LHCN-M2 (cell line): ENCODE results near the gene TWNK. TPM values are rescaled to one million over a fixed set of nuclear protein-coding genes. Genes with fewer than 3 reads are reported as not detected.
A peak's percentile ranks its signal among the peaks of the same experiment; 100 is the strongest.

Experiments
- DNase-seq: peaks from one replicate; pipeline ENCODE4 v3.0.0-alpha.2; 2012; ENCODE audit warnings: low read depth
- total RNA-seq: library from RNA; depleted of rRNA; stranded (reverse); fragments of >200 nt; gene quantifications from 2 replicates; pipeline ENCODE4 v1.2.3, GENCODE V29; 2014

Gene TWNK
- total RNA-seq, 1 experiment from 2014 or later = 9.1 TPM

DNA sequence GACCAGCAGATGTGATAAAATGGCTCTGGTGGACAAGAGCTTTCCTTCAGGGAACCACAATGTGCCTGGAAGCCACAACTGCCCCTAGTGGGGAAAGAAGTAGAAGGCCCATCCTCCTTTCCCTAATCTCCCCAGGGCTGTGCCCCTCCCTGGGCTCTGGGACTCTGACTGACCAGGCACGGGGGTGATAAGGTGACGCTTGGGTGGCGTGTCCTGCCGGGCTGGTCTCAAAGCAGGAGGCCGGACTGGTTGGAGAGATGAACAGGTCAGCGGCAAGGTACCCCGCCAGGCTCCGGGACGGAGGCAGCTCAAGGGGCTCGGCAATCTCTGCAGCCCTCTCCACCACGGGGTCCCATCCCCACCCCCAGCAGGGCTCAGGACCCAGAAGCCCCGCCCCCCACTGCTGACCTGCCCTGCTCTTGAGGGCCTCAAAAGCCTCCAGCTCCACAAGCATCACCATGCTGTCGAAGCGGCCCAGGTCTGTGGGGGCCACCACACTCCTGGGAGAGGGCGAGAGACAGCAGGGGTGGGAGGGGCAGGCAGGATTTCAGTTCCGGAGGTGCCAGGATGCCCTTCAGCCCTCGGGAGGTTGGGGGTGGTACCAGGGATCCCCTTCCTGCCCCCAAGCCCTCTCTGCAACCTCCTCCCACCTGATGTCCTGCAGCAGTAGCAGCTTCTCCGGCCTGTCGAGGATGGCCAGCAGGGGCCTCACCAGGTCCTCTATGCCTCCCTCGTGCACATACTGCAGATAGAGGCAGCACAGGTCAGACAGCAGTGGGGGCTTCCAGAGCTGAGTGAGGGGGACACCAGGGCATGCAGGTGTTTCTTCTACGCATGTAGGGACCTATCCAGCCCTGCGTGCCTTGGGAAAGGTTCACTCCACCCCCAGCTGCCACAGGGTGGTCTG, 24.4 kb downstream of the TWNK start:
- DNase-seq = no peak

DNA sequence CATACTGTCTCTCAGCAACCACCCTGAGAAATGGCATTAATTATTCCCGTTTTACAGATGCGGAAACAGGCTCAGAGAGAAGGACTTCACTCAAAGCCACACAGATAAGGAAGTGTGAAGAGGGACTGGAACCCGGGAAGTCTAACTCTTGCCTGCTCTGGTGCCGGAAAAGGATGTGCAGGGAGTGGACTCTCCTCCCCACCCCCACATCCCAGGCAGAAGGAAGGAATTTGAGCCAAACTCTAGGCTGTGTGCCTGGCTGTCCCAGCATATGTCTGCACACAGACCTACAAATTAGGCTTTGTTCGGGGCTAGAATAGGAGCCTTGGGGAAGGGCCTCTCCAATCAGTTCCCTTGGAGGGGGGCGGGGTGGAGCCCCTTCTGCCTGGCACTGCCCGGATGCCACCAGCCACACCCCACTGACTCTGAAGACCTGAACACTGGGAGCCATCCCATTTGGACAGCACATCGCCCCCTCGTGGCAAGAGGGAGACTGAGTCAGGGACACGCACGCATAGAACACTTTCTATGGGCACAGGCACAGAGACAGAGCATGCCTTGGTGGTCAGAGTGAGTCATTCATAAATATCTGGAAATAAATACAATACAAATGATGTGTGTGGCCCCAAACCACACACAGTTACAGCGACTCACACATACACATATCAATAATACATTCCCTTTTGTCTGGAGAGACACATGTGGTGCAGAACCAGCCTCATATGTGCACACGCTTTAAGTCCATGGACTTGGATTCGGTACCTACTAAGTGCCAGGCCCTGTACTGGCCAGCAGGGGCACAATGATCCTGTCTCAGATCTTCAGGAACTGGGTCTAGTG, 25.4 kb downstream of the TWNK start:
- DNase-seq = peak; percentile 97

DNA sequence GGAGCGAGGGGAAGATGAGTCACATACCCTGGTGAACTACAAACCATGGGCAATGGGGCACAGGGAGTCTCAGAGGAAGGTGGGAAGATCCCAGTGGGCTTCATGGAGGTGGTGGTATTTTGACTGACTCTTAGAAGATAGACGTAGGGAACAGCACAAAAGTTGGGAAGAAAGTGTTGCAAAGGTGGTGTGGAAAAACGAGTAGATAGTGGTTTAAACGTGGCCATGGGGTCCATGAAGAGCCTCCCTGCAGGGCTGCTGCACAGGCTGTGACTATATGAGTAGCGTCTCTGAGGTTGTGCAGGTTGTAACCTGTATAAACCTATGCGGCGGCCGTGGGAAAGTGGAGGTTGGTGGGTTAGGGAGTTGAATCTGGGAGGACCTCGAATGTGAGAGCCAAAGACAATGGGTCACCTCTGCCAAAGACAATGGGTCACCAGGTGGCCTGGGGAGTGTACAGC, 26.1 kb downstream of the TWNK start:
- no peak for DNase-seq

DNA sequence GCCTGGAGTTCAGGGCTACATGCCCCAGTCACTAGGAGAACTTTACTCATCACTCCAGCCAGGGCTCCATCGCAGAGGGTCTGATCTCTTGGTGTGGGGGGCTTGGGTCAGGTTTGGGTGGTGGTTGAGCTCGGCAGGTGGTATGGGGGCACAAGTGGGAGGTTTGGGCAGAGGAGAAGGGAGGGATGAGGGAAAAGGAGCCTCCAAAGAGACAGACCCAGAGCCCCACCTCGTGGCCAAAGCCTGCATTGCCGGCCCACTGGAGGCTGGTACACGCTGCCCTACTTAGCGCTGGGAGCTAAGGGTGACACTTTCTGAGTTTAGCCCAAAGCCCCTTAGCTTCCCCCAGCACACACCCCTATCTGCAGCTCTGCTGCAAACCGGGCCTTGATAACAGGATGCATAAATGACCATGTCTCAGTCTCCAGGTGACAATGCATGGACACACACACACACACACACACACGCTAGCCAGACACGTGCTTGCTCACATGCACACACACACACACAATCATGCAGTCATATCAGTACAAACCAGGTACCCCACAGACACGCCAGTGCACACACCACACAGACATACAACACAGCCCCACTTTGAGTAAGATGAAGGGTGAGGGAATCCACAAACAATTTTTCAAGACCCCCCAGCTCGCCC, 27.0 kb downstream of the TWNK start:
- peak; percentile 66 for DNase-seq

DNA sequence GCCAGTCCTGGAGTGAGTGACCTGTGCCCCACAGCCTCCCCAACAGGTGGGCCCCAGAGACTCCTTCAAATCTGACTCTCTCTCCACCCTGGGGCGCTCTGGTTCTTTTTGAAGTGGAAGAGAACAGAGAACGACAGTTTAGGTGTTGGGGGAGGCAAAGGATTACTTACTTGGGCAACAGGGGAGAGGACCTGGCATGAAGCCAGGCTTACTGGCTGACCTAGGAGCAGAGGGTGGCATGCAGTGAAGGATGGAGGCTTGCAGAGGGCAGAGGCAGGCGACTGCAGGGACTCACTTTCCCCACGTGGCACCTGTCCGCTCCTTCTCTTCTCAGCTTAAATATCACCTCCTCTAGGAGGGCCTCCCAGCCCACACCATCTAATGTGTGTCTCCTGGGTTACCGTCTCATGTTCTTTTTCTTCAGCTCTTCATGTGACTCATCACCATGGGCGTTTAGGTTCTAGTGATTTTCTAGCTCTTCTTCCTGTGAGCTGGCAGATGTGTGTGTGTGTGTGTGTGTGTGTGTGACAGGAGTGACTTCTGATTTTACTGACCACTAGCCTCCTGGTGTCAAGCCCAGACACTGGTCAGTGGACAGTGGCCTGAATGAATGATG, 27.7 kb downstream of the TWNK start:
- DNase-seq = peak; percentile 99

DNA sequence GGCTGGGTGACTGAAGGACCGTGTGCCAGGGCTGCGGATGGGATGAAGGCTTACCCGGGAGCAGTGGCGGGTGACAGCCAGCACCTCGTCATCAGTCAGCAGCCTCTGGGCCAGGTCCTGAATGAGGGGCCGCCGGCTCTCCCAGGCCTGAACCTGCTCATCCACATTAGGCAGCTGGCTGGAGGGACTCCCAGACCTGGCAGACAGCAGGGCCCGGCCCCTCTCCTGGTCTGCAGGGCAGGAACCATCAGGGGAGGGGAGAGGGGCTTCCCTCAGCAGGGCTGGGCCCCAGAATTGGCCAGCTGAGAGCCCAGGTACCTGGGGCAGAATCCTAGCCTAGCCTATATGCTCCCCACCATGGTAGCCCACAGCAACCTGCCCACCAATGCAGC, 28.2 kb downstream of the TWNK start:
- DNase-seq = no peak

DNA sequence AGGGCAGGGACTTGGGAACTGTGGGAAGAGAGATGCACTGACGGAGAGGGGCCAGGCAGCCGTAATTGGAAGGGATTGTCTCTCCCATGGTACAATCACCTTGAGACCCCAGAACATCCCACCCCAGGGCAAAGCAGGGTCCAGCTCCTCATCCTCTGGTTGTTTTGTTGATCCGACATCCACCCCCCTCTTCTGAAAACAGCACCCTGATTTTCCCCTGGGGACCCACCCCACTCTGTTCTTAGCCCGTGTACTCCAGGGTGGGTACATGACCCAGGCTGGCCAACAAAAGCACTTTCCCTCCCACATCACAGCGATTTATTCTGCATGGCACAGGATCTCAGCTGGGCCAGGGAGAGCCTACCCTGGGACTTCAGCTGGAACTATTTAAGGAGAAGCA, 29.5 kb downstream of the TWNK start:
- DNase-seq = no peak

DNA sequence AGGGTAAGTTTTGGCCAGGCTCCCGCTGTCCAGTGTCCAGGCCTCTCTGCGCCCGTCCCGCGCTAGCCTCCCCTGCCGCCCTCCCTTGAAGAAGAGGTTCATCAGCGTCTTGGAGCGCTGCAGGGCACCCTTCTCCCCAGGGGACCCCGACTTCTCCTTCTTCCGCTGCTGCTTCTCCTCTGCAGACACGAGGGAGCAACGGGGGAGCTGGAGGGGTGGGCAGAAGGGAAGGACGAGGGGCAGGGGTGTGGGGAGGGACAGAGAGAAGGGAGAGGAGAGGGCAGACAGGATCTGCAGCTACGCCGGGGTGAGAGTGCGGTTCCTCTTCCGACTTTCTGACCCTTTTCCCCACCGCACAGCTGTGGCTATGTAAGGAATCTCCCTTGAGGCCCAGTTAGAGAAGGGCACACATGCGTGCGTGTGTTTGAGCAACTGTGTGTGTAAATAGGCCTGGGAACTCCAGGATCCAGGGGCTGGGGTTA, 30.8 kb downstream of the TWNK start:
- no peak for DNase-seq

DNA sequence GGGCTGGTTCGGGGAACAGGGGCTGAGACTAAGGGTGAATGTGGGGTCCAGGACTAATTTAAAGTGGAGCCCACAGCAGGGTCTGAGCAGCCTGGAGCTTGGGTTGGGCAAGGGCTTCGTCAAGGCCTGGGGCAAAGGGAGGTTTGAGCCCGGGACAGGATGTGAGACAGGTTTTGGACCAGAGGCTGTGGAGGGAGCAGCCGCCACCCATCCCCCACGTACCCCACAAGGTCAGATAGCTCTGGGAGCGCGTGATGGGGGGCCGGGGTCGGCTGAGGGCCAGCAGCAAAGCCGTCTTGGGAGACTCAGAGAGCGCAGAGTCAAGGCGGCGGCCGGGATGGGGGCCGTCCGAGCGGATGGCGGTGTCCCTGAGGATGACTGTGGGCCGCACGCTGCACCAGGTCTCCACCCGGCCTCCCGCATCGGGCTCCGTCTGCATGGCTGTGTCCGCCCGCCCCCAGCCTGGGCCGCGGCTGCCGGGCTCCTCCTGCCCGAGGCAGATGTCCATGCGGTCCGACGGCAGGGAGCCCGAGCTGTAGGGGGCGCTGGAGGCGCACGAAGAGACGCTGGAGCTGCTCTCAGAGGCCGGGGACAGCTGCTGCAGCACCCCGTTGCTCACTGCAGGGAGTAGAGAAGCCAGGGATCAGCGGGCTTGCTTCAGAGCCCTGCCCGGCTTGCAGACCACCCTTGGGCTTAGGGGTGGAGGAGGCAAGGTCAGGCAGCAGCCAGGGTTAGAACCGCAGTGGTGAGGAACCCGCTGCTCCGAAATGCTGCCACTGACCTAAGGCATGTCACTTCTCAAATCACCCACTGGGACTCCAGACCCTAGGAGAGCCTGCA, 31.5 kb downstream of the TWNK start:
- DNase-seq = peak; percentile 86

DNA sequence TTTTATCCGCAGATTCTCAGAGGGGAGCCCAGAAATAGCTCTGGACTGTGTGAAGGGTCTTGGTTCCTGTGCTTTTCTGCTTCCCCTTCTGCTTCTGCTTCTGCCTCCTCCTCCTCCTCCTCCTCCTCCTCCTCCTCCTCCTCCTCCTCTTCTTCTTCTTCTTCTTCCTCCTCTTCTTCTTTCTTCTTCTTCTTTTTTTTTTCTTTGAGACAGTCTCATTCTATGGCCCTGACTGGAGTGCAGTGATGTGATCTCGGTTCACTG, 32.0 kb downstream of the TWNK start:
- no peak for DNase-seq

DNA sequence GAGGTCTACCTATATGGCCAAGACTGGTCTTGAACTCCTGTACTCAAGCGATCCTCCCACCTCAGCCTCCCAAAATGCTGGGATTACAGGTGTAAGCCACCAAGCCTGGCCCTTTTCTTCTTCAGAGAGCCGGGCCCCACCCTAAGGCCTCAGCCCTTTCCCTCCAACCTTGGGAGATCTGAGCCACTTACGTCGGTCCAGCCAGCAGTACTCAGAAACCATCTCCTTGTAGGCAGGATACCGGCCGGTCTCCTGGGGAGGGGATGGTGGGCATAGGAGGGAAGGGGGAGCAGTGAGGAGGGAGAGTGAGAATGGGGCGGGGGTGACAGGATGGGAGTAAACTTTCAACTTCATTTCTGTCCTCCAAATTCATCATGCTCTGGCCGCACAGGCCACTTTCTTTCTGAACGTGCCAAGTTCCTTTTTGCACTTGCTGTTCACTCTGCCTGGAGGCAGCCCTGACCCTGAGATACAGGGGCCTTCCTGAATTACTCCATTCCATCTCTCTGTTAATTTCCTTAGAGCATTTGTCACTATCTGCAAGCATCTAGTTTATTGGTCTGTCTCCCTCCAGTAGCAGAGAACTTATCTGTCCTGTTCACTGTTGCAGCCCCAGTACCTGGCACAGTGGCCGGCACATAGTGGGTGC, 33.2 kb downstream of the TWNK start:
- DNase-seq = no peak

DNA sequence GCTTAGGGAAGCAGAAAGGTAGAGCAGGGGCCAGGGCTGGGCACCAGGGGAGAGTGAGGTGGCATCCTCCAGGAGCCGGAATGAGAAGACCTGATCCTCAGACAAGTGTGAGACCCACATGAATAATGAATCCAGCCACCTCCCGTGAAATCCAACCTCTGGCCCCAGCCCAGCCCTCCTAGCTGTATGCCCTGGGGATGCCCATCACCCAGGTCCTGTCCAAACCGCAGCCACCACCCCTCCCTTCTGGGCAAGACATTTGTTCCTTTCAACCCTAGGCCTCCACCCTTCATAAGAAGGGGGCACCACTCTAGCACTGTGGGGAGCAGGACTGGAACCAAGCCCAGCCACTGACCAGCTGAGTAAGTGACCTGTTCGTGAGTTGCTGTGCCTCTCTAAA, 33.9 kb downstream of the TWNK start:
- DNase-seq = no peak

DNA sequence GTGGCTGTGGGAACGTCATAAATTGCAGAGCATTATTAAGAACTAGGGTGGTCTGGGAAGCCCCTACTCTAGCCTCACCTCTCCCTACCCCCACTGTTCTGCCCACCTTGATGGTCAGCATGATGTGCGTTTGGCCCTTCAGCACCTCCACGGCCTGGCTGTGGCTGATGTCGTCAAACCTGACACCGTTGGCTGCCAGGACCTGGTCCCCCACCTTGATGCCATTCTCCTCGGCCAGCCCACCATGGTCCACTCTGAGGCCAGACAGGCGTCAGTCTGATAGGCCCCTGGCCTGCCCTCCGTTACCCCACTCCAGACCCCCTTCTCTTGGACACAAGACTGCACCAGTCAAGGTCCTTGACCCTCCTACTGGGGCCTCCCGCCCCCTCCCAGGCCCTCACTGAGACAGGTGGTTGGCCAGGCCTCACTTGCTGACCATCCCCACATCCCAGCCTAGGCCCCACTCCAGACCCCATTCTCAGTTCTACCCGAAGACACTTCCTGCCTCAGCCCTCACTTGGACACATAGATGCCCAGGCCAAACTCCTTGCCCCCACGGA, 34.4 kb downstream of the TWNK start:
- no peak for DNase-seq

DNA sequence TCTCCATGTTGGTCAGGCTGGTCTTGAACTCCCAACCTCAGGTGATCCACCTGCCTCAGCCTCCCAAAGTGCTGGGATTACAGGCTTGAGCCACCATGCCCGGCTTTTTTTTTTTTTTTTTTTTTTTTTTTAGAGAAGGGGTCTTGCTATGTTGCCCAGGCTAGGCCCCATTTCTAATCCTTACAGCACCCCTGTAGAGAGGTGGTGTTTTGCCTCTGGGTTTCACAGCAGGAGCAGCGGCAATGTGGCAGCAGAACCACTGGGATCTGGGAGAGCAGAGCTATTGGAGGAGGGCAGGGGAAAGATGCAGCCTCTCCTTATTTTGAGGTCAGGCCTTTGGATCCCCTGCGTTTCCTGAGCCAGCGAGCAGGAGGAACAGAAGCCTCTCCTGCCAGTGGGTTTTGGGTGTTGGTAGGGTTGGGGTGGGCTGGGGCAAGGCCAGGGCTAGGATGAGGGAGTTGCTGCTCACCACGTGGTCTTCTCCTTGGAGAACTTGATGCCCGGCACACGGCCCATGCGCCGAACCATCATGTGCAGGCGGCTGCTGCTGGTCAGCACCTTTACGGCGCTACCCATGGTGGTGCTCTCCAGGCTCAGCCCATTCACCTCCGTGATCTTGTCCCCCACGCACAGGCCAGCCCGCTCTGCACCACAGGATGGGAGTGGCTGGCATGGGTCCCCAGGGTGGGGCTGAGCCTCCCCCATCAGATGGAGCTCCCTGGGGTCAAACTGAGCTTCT, 35.8 kb downstream of the TWNK start:
- DNase-seq = no peak

DNA sequence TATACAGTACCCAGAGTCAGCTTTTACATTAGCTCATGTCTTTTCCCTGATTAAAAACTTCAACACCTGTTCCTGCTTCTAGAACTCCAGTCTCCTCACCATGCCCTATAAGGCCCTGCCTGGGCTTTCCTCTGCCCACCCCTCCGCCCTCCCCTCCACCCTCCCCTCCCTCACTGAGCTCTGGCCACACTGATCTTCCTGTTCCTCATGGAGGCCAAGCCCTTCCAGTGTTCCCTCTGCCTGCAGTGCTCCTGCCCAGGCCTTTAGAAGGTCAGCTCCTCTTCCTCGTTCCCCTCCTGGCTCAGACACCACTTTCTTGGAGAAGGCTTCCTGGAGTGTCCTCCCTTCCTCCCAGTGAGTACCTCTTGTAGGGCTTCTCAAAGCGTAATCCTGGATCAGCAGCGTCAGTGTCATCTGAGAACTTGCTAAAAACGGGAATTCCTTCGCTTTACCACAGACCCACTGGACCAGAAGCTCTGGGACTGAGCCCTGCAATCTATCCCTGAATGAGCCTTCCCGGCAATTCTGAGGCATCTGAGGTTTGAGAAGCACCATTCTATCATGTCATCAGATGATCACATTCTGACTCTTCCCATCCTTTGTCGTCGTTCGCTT, 39.9 kb downstream of the TWNK start:
- no peak for DNase-seq

DNA sequence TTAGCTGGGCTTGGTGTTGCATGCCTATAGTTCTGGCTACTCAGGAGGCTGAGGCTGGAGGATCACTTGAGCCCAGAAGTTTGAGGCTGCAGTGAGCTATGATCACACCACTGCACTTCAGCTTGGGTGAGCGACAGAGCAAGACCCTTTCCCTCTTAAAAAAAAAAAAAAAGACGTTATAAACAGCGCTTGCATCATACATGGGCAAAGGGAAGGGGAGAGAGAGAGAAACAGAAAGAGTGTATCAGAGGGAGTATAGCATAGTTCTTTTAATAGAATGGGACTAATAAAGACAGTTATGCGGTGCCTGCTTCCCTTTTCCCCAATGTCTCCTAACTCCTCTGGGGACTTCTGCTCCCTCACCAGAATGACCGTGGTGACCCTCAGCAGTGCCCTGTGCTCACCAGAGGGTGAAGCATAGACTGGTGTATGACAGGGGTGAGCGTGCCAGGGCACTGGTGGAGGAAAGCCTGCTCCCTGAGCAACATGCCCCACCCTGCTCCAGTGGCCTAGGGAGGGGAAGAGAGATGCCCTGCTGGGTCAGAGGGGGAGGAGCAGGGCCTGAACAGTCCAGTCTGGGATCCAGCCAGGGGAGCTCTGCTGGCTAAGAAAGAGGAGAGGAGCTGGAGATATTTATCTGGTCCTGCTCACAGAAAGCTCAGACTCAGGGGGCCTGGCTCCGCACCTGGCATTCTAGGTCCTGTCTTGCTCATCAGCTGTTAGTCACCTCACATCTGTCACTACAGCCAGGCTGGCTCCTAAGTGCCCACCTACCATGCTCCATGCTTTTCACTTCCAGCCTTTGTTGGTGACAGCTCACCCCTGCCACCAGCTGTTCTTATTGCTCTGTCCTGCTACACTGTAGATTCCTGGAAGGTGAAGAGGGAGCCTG, 41.3 kb downstream of the TWNK start:
- DNase-seq = peak; percentile 64

DNA sequence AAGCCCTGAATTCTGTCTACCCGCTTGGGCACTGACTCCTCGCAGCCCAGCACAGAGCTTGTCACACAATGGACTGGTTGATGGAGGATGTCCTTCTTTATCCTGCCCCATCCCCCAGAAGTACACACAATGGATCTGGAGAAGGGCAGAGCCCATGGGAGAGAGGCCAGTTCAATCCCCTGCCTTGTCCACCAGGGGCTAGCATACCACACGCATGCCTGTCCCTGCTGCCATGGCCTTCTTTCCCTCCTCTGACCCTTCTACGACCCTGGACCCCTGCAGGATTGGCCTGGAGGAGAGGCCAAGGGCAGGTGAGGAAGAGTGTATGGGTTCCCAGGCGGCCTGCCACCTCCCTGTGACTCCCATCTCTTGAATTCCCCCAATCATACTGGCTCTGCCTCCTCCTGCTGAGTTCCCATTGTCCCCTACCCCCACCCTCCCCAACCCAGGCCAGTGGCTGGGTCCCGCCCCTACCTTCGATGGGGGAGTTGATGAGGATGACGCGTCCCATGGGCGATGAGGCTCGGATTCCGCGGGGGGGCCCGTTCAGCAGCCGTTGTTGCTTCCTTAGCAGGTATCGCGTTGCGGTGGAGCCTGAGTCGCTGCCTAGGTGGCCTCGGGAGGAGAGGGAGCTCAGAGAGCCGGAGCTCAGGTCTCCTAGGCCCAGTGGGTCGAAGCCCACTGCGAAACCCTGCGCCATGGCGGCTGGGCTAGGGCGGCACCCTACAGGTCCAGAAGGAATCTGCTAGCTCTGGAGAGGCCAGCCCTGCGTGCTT, 42.4 kb downstream of the TWNK start:
- DNase-seq = no peak
